Type B pancreatic cell (in vitro differentiated cells): ENCODE measurements around the gene PRR13. TPM values are rescaled to one million over a fixed set of nuclear protein-coding genes. Genes with fewer than 3 reads are reported as not detected.

Source experiments
- DNase-seq: peaks from one replicate; pipeline ENCODE4 v3.0.0; 2021; ENCODE audit warnings: mixed read lengths; ENCODE audit not compliant: unreplicated experiment; ENCODE audit errors: extremely low spot score
- H3K27ac Mint-ChIP-seq: 2 replicates; pipeline ENCODE4 v1.8.0; 2021; ENCODE audit warnings: mild to moderate bottlenecking, mixed read lengths
- H3K27me3 Mint-ChIP-seq: 2 replicates; pipeline ENCODE4 v1.8.0; 2021; ENCODE audit warnings: mixed read lengths
- H3K36me3 Mint-ChIP-seq: 2 replicates; pipeline ENCODE4 v1.8.0; 2021; ENCODE audit warnings: mixed read lengths
- H3K4me1 Mint-ChIP-seq: one replicate; pipeline ENCODE4 v1.8.0; 2021; ENCODE audit warnings: mixed read lengths; ENCODE audit not compliant: unreplicated experiment
- H3K4me3 Mint-ChIP-seq: 2 replicates; pipeline ENCODE4 v1.8.0; 2021; ENCODE audit warnings: mild to moderate bottlenecking, mixed read lengths
- H3K9me3 Mint-ChIP-seq: 2 replicates; pipeline ENCODE4 v1.8.0; 2021; ENCODE audit warnings: mixed read lengths
- CTCF ChIP-seq: fragments of 200-600 bp; sonication (generic); conservative IDR thresholded peaks from 2 replicates; pipeline ENCODE4 v1.5.0; 2021; ENCODE audit warnings: antibody characterized with exemption, mild to moderate bottlenecking
- total RNA-seq: library from RNA; stranded (reverse); gene quantifications from 2 replicates; pipeline ENCODE4 v1.2.1, GENCODE V29; 2021; ENCODE audit warnings: low replicate concordance

Gene PRR13
- total RNA-seq, 1 donor from 2014 or later = 88.1 TPM

GRCh38 chr12:53464685-53465418 is 23.3 kb downstream of the PRR13 start:
- Mint-ChIP-seq H3K4me3 (no peak overlapping the region), H3K9me3 (no peaks in the 10 kb centered on the region), H3K36me3 (peaks cover 59% of the 10 kb centered on the region), H3K27ac (no peak overlapping the region), H3K4me1 (peaks cover 13% of the 10 kb centered on the region), H3K27me3 (no peaks in the 10 kb centered on the region)
- no peak for DNase-seq
- no peak for TF ChIP-seq CTCF

GRCh38 chr12:53465679-53466078 is 24.1 kb downstream of the PRR13 start:
- Mint-ChIP-seq H3K27me3 (no peaks in the 10 kb centered on the region), H3K4me3 (no peak overlapping the region), H3K9me3 (no peaks in the 10 kb centered on the region), H3K27ac (peak overlapping the region; percentile 11), H3K36me3 (peaks cover 54% of the 10 kb centered on the region), H3K4me1 (peaks cover 10% of the 10 kb centered on the region)
- peak; percentile 23 for TF ChIP-seq CTCF
- no peak for DNase-seq

GRCh38 chr12:53466640-53467039 is 25.1 kb downstream of the PRR13 start:
- no peak for DNase-seq
- Mint-ChIP-seq H3K4me1 (peaks cover 11% of the 10 kb centered on the region), H3K27ac (peak overlapping the region; percentile 56), H3K9me3 (no peaks in the 10 kb centered on the region), H3K36me3 (peaks cover 54% of the 10 kb centered on the region), H3K27me3 (no peaks in the 10 kb centered on the region), H3K4me3 (no peak overlapping the region)
- no peak for TF ChIP-seq CTCF

- H3K4me3 Mint-ChIP-seq = no peak overlapping the region
- peaks cover 55% of the 10 kb centered on the region for H3K36me3 Mint-ChIP-seq
- no peak for DNase-seq
- peak overlapping the region; percentile 56 for H3K27ac Mint-ChIP-seq
- no peak for TF ChIP-seq CTCF
- peaks cover 12% of the 10 kb centered on the region for H3K4me1 Mint-ChIP-seq
- H3K27me3 Mint-ChIP-seq = no peaks in the 10 kb centered on the region
- H3K9me3 Mint-ChIP-seq = no peaks in the 10 kb centered on the region
These were observed 25.5 kb downstream of the PRR13 start for GRCh38 chr12:53467082-53467481.

GRCh38 chr12:53467880-53468279 is 26.3 kb downstream of the PRR13 start:
- Mint-ChIP-seq H3K27me3 (no peaks in the 10 kb centered on the region), H3K27ac (no peak overlapping the region), H3K36me3 (peaks cover 54% of the 10 kb centered on the region), H3K4me1 (peaks cover 12% of the 10 kb centered on the region), H3K9me3 (no peaks in the 10 kb centered on the region), H3K4me3 (no peak overlapping the region)
- DNase-seq = no peak
- TF ChIP-seq CTCF = no peak
